Endothelial cell of umbilical vein (primary cell): ENCODE measurements around the gene FYN.

ENCODE experiments used
- EZH2 ChIP-seq: IDR thresholded peaks from 2 replicates; pipeline ENCODE4 v1.6.1; 2012; ENCODE audit warnings: borderline replicate concordance, low read depth, mild to moderate bottlenecking, moderate library complexity, low read length, inconsistent platforms; ENCODE audit not compliant: severe bottlenecking
- MYC ChIP-seq: IDR thresholded peaks from one replicate; pipeline ENCODE4 v1.6.1; 2011; ENCODE audit warnings: mild to moderate bottlenecking, low read depth, low read length
- POLR2A ChIP-seq: IDR thresholded peaks from 2 replicates; pipeline ENCODE4 v1.6.1; 2012; ENCODE audit warnings: low read depth, mild to moderate bottlenecking, control low read depth, low read length
- POLR2AphosphoS5 ChIP-seq: IDR thresholded peaks from 2 replicates; pipeline ENCODE4 v1.6.1; 2012; ENCODE audit warnings: low read depth, mild to moderate bottlenecking, control low read depth, low read length, moderate library complexity; ENCODE audit not compliant: insufficient read depth
- TF ChIP-seq, protein P1 (sequence below), 2 donors: IDR thresholded peaks; 1 replicate in 1 of 2; 2 replicates in 1 of 2; pipeline ENCODE4 v1.5.1; 2011; ENCODE audit warnings: low read length in 2 of 2, mild to moderate bottlenecking in 2 of 2, moderate library complexity in 2 of 2, control low read depth in 1 of 2, inconsistent platforms in 1 of 2, low read depth in 1 of 2; ENCODE audit not compliant: insufficient read depth in 1 of 2; ENCODE audit errors: extremely low read depth in 1 of 2
- TF ChIP-seq, protein P2 (sequence below): IDR thresholded peaks from 2 replicates; pipeline ENCODE4 v1.6.1; 2011; ENCODE audit not compliant: insufficient read depth, insufficient read length

DNA sequence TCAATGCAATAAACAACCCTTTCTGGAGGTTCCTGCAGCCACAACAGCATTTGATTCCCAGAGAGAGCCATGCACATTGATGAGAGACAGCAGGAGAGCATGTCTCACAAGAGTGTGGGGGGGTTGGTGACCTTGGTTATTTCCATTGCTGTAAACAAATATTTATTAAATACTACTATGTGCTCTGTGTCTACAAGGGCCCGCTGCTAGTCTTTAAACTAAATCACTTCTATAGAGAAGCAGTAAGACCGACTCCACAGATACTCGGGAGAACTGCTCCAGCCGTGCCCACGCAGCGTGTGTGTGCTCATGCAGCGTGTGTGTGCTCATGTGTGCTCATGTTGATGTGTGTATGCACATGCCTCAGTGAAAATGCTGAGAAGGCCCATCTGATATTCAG lies 184.9 kb downstream of the FYN start:
- TF ChIP-seq, protein P1, sequence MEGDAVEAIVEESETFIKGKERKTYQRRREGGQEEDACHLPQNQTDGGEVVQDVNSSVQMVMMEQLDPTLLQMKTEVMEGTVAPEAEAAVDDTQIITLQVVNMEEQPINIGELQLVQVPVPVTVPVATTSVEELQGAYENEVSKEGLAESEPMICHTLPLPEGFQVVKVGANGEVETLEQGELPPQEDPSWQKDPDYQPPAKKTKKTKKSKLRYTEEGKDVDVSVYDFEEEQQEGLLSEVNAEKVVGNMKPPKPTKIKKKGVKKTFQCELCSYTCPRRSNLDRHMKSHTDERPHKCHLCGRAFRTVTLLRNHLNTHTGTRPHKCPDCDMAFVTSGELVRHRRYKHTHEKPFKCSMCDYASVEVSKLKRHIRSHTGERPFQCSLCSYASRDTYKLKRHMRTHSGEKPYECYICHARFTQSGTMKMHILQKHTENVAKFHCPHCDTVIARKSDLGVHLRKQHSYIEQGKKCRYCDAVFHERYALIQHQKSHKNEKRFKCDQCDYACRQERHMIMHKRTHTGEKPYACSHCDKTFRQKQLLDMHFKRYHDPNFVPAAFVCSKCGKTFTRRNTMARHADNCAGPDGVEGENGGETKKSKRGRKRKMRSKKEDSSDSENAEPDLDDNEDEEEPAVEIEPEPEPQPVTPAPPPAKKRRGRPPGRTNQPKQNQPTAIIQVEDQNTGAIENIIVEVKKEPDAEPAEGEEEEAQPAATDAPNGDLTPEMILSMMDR (IDR thresholded peaks at IDR 0.05; ENCODE audit: extremely low read depth in 1 of 2, insufficient read depth in 1 of 2, low read depth in 1 of 2, low read length in 2 of 2) = no peak
- TF ChIP-seq POLR2A (no peak), POLR2AphosphoS5 (no peak), EZH2 (no peak), MYC (no peak)
- TF ChIP-seq, protein P2, sequence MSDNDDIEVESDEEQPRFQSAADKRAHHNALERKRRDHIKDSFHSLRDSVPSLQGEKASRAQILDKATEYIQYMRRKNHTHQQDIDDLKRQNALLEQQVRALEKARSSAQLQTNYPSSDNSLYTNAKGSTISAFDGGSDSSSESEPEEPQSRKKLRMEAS = no peak
